ENCODE data around the gene ADAMTS12. TPM values are rescaled to one million over a fixed set of nuclear protein-coding genes. Genes with fewer than 3 reads are reported as not detected.

Gene ADAMTS12
- polyA plus RNA-seq, 1 donor (not counting 4 experiments of a cell fraction or from before 2014, with no cell fraction given), result 0.49 TPM

GRCh38 chr5:33809936-33810335 lies 81.9 kb downstream of the ADAMTS12 start:
- Histone ChIP-seq H3K79me2 (ENCODE audit: control insufficient read depth, insufficient read depth, low read length) (no peaks in the 10 kb centered on the region), H3K27ac (ENCODE audit: control insufficient read depth, insufficient read depth, low read length) (no peak overlapping the region)

GRCh38 chr5:33808699-33809098 lies 83.1 kb downstream of the ADAMTS12 start:
- no peaks in the 10 kb centered on the region for H3K36me3 ChIP-seq (ENCODE audit: control insufficient read depth in 2 of 2, extremely low read depth in 1 of 2, insufficient read depth in 2 of 2, low read length in 2 of 2)
- no peaks in the 10 kb centered on the region for H4K20me1 ChIP-seq (ENCODE audit: control insufficient read depth, extremely low read depth, insufficient read depth, low read length)
- H3K4me1 ChIP-seq (ENCODE audit: control insufficient read depth, extremely low read depth, insufficient read depth, low read length), result peaks cover 9% of the 10 kb centered on the region
- no peaks in the 10 kb centered on the region for H3K79me2 ChIP-seq (ENCODE audit: control insufficient read depth, insufficient read depth, low read length)
- H3K9me3 ChIP-seq (ENCODE audit: control insufficient read depth, low read depth, low read length), result no peaks in the 10 kb centered on the region
- FAIRE-seq, result no peak
- no peak overlapping the region for H3K4me2 ChIP-seq (ENCODE audit: control insufficient read depth, extremely low read depth, insufficient read depth, low read depth, low read length)
- no peaks in the 10 kb centered on the region for H3K27me3 ChIP-seq (ENCODE audit: control insufficient read depth, extremely low read depth, insufficient read depth, low read length)
- TF ChIP-seq, protein P1, sequence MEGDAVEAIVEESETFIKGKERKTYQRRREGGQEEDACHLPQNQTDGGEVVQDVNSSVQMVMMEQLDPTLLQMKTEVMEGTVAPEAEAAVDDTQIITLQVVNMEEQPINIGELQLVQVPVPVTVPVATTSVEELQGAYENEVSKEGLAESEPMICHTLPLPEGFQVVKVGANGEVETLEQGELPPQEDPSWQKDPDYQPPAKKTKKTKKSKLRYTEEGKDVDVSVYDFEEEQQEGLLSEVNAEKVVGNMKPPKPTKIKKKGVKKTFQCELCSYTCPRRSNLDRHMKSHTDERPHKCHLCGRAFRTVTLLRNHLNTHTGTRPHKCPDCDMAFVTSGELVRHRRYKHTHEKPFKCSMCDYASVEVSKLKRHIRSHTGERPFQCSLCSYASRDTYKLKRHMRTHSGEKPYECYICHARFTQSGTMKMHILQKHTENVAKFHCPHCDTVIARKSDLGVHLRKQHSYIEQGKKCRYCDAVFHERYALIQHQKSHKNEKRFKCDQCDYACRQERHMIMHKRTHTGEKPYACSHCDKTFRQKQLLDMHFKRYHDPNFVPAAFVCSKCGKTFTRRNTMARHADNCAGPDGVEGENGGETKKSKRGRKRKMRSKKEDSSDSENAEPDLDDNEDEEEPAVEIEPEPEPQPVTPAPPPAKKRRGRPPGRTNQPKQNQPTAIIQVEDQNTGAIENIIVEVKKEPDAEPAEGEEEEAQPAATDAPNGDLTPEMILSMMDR (optimal IDR thresholded peaks at IDR 0.05 in 1 of 3, IDR thresholded peaks at IDR 0.05 in 1 of 3, conservative IDR thresholded peaks at IDR 0.05 in 1 of 3; ENCODE audit: extremely low read depth in 1 of 3, insufficient read depth in 2 of 3, low read length in 3 of 3), result no peak
- TF ChIP-seq EZH2 (IDR thresholded peaks at IDR 0.05; ENCODE audit: low read length), result no peak
- no peak overlapping the region for H3K4me3 ChIP-seq (ENCODE audit: control insufficient read depth in 2 of 3, extremely low read depth in 1 of 3, insufficient read depth in 2 of 3, low read depth in 1 of 3, low read length in 3 of 3)
- H3K9me1 ChIP-seq (ENCODE audit: control insufficient read depth, extremely low read depth, insufficient read depth, low read length), result no peaks in the 10 kb centered on the region
- no peak overlapping the region for H2AFZ ChIP-seq (ENCODE audit: control insufficient read depth, low read length)
- H3K9ac ChIP-seq (ENCODE audit: control insufficient read depth, extremely low read depth, insufficient read depth, low read length), result no peak overlapping the region
- DNase-seq (ENCODE audit: low read depth, low spot score), result no peak
- no peak overlapping the region for H3K27ac ChIP-seq (ENCODE audit: control insufficient read depth, insufficient read depth, low read length)
- dilution Hi-C loops (cut with MboI; ENCODE audit: extremely low pct_ligation_motif_present, low sequenced_read_pairs), result no loop called here

More at GRCh38 chr5:33809936-33810335, 81.9 kb downstream of the ADAMTS12 start:
- Histone ChIP-seq H3K27me3 (ENCODE audit: control insufficient read depth, extremely low read depth, insufficient read depth, low read length) (no peaks in the 10 kb centered on the region), H3K4me3 (ENCODE audit: control insufficient read depth in 2 of 3, extremely low read depth in 1 of 3, insufficient read depth in 2 of 3, low read depth in 1 of 3, low read length in 3 of 3) (no peak overlapping the region), H2AFZ (ENCODE audit: control insufficient read depth, low read length) (no peak overlapping the region), H4K20me1 (ENCODE audit: control insufficient read depth, extremely low read depth, insufficient read depth, low read length) (no peaks in the 10 kb centered on the region), H3K9me3 (ENCODE audit: control insufficient read depth, low read depth, low read length) (no peaks in the 10 kb centered on the region), H3K9me1 (ENCODE audit: control insufficient read depth, extremely low read depth, insufficient read depth, low read length) (no peaks in the 10 kb centered on the region), H3K4me2 (ENCODE audit: control insufficient read depth, extremely low read depth, insufficient read depth, low read depth, low read length) (no peak overlapping the region), H3K4me1 (ENCODE audit: control insufficient read depth, extremely low read depth, insufficient read depth, low read length) (peaks cover 9% of the 10 kb centered on the region), H3K9ac (ENCODE audit: control insufficient read depth, extremely low read depth, insufficient read depth, low read length) (no peak overlapping the region), H3K36me3 (ENCODE audit: control insufficient read depth in 2 of 2, extremely low read depth in 1 of 2, insufficient read depth in 2 of 2, low read length in 2 of 2) (no peaks in the 10 kb centered on the region)
- no peak for FAIRE-seq
- DNase-seq (ENCODE audit: low read depth, low spot score), result no peak
- dilution Hi-C loops (cut with MboI; ENCODE audit: extremely low pct_ligation_motif_present, low sequenced_read_pairs), result no loop called here
- TF ChIP-seq, protein P1 (optimal IDR thresholded peaks at IDR 0.05 in 1 of 3, IDR thresholded peaks at IDR 0.05 in 1 of 3, conservative IDR thresholded peaks at IDR 0.05 in 1 of 3; ENCODE audit: extremely low read depth in 1 of 3, insufficient read depth in 2 of 3, low read length in 3 of 3), result no peak
- no peak for TF ChIP-seq EZH2 (IDR thresholded peaks at IDR 0.05; ENCODE audit: low read length)
